HG02970 (cell line): Measurements from ENCODE around the gene DBNDD2.

ENCODE experiments used
- ATAC-seq: cut with Tn5 transposase; IDR thresholded peaks from one replicate; pipeline ENCODE4 v1.9.1; 2021; ENCODE audit warnings: mild to moderate bottlenecking, moderate library complexity, moderate number of reproducible peaks; ENCODE audit not compliant: unreplicated experiment, low FRiP score

Gene DBNDD2

GRCh38 chr20:45377269-45377668 lies 30.8 kb upstream of the DBNDD2 start:
- ATAC-seq, result no peak

GRCh38 chr20:45378191-45378590 lies 29.9 kb upstream of the DBNDD2 start, which contains the start of gene TP53TG5:
Gene TP53TG5 (minus strand): TSS chr20:45378325. CDS start chr20:45378236, 89 bp downstream.
- ATAC-seq, result no peak

GRCh38 chr20:45387274-45387673 lies 20.8 kb upstream of the DBNDD2 start:
- ATAC-seq, result no peak

GRCh38 chr20:45390931-45391330 lies 17.2 kb upstream of the DBNDD2 start:
- no peak for ATAC-seq

GRCh38 chr20:45391559-45391958 lies 16.5 kb upstream of the DBNDD2 start:
- ATAC-seq, result no peak

GRCh38 chr20:45392733-45393132 lies 15.4 kb upstream of the DBNDD2 start:
- ATAC-seq, result no peak

GRCh38 chr20:45394221-45395113 lies 13.6 kb upstream of the DBNDD2 start:
- ATAC-seq, result no peak

- ATAC-seq, result no peak
These were observed 13.0 kb upstream of the DBNDD2 start for GRCh38 chr20:45395114-45395415.

- ATAC-seq, result no peak
These were observed 9.1 kb upstream of the DBNDD2 start for GRCh38 chr20:45399018-45399417.

- no peak for ATAC-seq
These were observed 7.6 kb upstream of the DBNDD2 start for GRCh38 chr20:45400346-45401031.

- ATAC-seq, result no peak
These were observed 5.1 kb upstream of the DBNDD2 start for GRCh38 chr20:45402946-45403345.

GRCh38 chr20:45404438-45404837 lies 3.7 kb upstream of the DBNDD2 start:
- ATAC-seq, result no peak

GRCh38 chr20:45405571-45406259 lies 2.4 kb upstream of the DBNDD2 start:
- ATAC-seq, result no peak

GRCh38 chr20:45406260-45407066 lies 1.6 kb upstream of the DBNDD2 start:
- no peak for ATAC-seq

GRCh38 chr20:45407067-45407745 lies 883 bp upstream of the DBNDD2 start:
- ATAC-seq, result no peak

- no peak for ATAC-seq
These were observed 641 bp downstream of the DBNDD2 start for GRCh38 chr20:45408646-45409213.

GRCh38 chr20:45409521-45410272 lies 1.6 kb downstream of the DBNDD2 start:
- ATAC-seq, result no peak

GRCh38 chr20:45410887-45411286 lies 2.8 kb downstream of the DBNDD2 start:
- ATAC-seq, result no peak

- no peak for ATAC-seq
These were observed 4.6 kb downstream of the DBNDD2 start for GRCh38 chr20:45412653-45413052.
